Measurements from ENCODE around the gene SLF2.

DNA sequence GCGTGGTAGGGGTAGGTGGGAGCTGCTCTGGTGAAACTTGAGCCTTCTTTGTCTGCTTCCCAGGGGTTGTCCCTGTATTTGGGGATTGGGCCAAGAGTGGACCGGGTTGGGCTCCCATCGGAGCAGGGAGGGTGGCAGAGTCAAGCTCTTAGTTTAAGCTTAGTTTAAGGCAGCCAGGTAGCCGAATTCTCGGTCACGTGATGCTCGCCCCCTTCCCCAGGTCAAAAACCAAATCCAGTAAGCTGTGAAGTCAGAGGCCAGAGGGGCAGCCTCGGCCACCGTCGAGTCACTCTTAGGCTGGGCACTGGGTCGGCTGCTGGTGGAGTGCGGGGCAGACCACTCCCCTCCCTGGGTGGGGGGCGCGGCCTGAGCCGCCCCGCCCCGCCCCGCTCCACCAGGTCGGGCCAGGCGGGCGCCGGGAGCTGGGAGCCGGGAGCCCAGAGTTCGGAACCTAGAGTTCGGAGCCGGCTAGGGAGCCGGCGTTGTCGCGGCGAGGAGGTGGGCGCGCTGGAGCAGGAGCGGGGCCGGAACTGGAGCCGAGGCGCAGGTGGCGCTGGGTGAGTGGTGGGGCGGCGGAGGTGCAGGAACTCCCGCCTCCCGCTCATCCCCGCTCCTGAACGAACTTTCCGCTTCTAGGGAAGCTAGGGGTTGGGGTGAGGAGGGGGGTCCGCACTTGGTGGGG, 84.1 kb downstream of the SLF2 start:
- TF ChIP-seq SUZ12 (IDR thresholded peaks at IDR 0.05; ENCODE audit: extremely low read depth, insufficient read depth, insufficient read length) (no peak), ZNF274 (IDR thresholded peaks at IDR 0.05; ENCODE audit: low read depth, low read length) (no peak)
